ENCODE results near the gene TTLL8.

DNA sequence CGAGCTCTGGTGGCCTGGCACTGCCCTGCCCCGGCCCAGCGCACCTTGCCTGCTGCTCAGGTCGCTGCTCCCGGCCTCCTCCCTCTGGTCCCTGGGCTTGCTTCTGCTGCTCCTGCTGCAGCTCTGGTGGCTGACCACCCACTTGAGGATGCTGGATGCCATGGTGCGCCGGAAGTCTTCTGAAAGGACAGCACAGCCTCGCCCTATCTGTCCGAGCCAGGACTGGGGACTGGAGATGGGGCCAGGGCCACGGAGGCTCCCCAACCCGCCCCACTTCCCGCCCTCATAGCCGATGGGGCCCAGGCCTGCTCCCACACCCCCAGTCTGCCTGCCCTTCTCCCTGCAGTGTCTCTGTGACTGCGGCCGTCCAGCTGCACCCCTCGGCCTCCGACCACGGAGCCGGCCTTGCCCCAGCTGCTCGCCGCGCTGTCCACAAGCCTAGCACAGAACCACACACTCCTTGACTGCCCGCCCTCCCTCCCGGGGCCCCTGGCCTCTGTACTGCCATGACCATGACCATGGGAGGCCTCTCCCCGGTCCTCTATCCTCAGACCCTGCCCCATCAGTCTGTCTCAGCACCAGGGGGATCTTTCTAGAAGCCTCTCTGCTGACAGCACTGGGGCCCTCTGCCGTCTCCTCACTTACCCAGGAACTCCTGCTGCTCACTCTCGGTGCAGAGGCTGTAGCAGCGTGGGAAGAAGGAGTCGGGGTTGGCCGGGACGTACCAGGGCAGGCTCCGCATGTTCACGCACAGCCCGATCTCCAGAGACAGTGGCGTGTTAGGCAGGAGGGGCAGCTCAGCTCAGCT is 12.7 kb downstream of the TTLL8 start:
- no peak for TF ChIP-seq CTCF (IDR thresholded peaks at IDR 0.05)
- TF ChIP-seq POLR2A (IDR thresholded peaks at IDR 0.05): no peak
